Heart right ventricle (tissue), 16 donors: ENCODE results near the gene DPY19L1. TPM values are rescaled to one million over a fixed set of nuclear protein-coding genes. Genes with fewer than 3 reads are reported as not detected.
"Not testable (repeated sequence)": the region's sequence is repeated elsewhere in the genome, so short reads cannot be mapped to it uniquely, and the experiment has no call there.

Source experiments
- ATAC-seq, 8 donors: fragments of 200-7000 bp; cut with Tn5 transposase; one replicate each; pipeline ENCODE4 v1.9.1; 2020; ENCODE audit warnings: mild to moderate bottlenecking in 8 of 8, moderate library complexity in 8 of 8, moderate number of reproducible peaks in 1 of 8
- DNase-seq, 2 donors: peaks; one replicate each; pipeline ENCODE4 v3.0.0-alpha.2; 2020
- H3K27ac ChIP-seq, 10 donors: fragments of 200-600 bp; sonication (generic) in 2 of 10; one replicate each; pipeline versions ENCODE4 v1.5.0 to v1.8.0; 2020 to 2022; ENCODE audit warnings: mild to moderate bottlenecking in 3 of 10
- H3K27me3 ChIP-seq, 7 donors: fragments of 200-600 bp; one replicate each; pipeline ENCODE4 v1.8.0; 2021 to 2022; ENCODE audit warnings: mild to moderate bottlenecking in 2 of 7
- H3K36me3 ChIP-seq, 9 donors: fragments of 200-600 bp; sonication (generic) in 1 of 9; one replicate each; pipeline versions ENCODE4 v1.5.0 to v1.8.0; 2020 to 2022; ENCODE audit warnings: mild to moderate bottlenecking in 2 of 9
- H3K4me1 ChIP-seq, 9 donors: fragments of 200-600 bp; sonication (generic) in 1 of 9; one replicate each; pipeline versions ENCODE4 v1.5.0 to v1.8.0; 2020 to 2022; ENCODE audit warnings: mild to moderate bottlenecking in 4 of 9
- H3K4me3 ChIP-seq, 10 donors: fragments of 200-600 bp; sonication (generic) in 2 of 10; one replicate each; pipeline versions ENCODE4 v1.5.0 to v1.8.0; 2020 to 2022; ENCODE audit warnings: mild to moderate bottlenecking in 7 of 10, moderate library complexity in 2 of 10
- H3K9me3 ChIP-seq, 11 donors: fragments of 200-600 bp in 10 of 11; sonication (generic) in 2 of 11; one replicate each; pipeline versions ENCODE4 v1.5.0 to v1.8.0; 2013 to 2022; ENCODE audit warnings: mild to moderate bottlenecking in 2 of 11, control low read depth in 1 of 11, moderate library complexity in 1 of 11
- CTCF ChIP-seq, 9 donors: fragments of 200-600 bp; sonication (generic) in 2 of 9; IDR thresholded peaks; one replicate each; pipeline versions ENCODE4 v1.5.0 to v1.8.0; 2021 to 2022; ENCODE audit warnings: antibody characterized with exemption in 9 of 9, mild to moderate bottlenecking in 5 of 9, moderate library complexity in 1 of 9
- WGBS, 2 donors: extraction: QIAGEN DNeasy Blood & Tissue Kit; methylation state at CpG; one replicate each; pipeline ENCODE4 v1.1.7; 2013; ENCODE audit warnings: inconsistent platforms in 1 of 2; 5-methylcytosine and 5-hydroxymethylcytosine counted together
- intact Hi-C, 10 donors: fragments of 100-400 bp; cut with DNase I; formaldehyde crosslinking; loops; one replicate each; pipeline versions ENCODE4 v1.11.1 to v1.14.2; 2022
- polyA plus RNA-seq, 2 donors: library from polyadenylated mRNA; stranded (reverse); fragments of 200-250 nt; gene quantifications; one replicate each; pipeline ENCODE4 v1.2.3, GENCODE V29; 2013
- total RNA-seq, 10 donors: library from RNA; stranded (reverse); fragmentation: NEBNext Ultra II Directional in 3 of 10; extraction: Animal tissue kit (Norgen Biotek cat#: 25700) in 3 of 10; gene quantifications; one replicate each; pipeline versions ENCODE4 v1.2.1 to v1.2.4, GENCODE V29; 2021 to 2023
- donor health status: Arrhythmogenic right ventricular cardiomyopathy.
- donor health status: ischemic (EF 13 %, LVEDD 7.1; RV severe dilation, severe dysfunction).
- donor health status: healthy with polysubstance abuse.
- donor health status: DM: no; HTN: yes; CAD: no.
- donor health status: DM: no; HTN: no; CAD: no.
- donor health status: ischemic (EF 25% LVEDD 6.9; RV normal size, moderate dysfunction).
- donor health status: ischemic (EF 25% LVEDD 5.7; RV mildly dilated, moderate dysfunction).
- donor health status: healthy.
- donor health status: DM: yes; HTN: yes; CAD: no.
- donor health status: Ischemic cardiomyopathy.
- donor health status: ischemic (EF 35%, LVEDD 5.7; RV mildly dilated, moderate dysfunction).
- donor health status: nonischemic (EF 11% LVEDD 7.7; RV severe dilation, severe dysfunction).
- donor health status: DM: yes; HTN: yes; CAD: no.
- donor health status: PGD.
- donor health status: ischemic (EF 29% LVEDD 5.4; RV normal size, mild dysfunction).
- donor health status: nonischemic (EF 23%, LVEDD 6.1; RV moderate dilation, normal function).

Gene DPY19L1
- total and polyA plus RNA-seq, 12 donors, result 8.9 to 28.0 (median 22.2) TPM

DNA sequence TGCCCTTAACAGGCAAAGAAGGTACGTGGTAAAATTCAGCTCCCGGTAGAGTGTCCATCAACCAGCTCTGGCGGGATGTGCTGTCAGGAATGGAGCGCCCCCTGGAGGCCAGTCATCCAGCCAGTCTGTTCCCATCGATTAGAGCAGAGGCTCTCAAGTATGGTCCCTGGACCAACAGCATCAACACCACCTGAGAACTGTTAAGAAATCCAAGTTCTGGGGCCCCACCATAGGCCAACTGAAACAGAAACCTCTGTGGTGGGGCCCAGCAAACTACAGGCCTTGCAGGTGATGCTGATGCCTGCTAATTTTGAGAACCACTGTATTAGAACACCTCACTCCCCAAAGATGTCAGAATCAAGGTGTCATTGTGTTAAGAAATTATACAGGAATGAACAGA lies 109.2 kb downstream of the DPY19L1 start:
- ATAC-seq (no peak), DNase-seq (peak in 1 of 2 donors; percentile 49)
- Histone ChIP-seq H3K36me3 (peaks cover 0 to 34% (median 0%) of the 10 kb centered on the region in 9 donors), H3K4me1 (no peaks in the 10 kb centered on the region), H3K27me3 (no peaks in the 10 kb centered on the region), H3K9me3 (peaks cover 0 to 16% (median 8%) of the 10 kb centered on the region in 11 donors), H3K4me3 (no peak overlapping the region), H3K27ac (no peak overlapping the region)
- intact Hi-C loops, result no loop called here
- TF ChIP-seq CTCF (IDR thresholded peaks at IDR 0.05), result peak in 8 of 9 donors; percentile 12 to 53 (median 47)
- WGBS, 2 donors, result 50 to 56% methylated on average over 5 of the region's 5 CpGs

DNA sequence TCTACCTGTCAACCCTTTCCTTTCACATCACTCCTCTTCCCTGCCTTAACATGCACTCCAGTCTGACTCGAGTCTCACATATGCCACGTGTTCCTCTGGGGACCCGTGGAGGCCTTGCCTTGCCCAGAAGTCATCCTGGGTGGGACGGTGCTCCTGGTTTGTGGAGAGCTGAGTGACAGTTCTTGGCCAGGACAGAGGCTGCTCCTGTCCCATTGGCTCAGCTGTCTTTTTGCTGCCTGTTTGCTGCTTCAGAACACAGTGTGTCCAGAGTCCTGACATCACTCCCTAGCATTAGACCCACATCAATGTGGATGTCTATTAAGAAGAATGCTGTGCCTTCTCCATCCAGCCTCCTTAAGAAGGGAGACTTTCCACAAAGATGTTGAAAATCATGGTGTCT lies 116.8 kb downstream of the DPY19L1 start:
- intact Hi-C loops, H3K36me3 ChIP-seq, H3K4me1 ChIP-seq, H3K27me3 ChIP-seq, H3K4me3 ChIP-seq, H3K27ac ChIP-seq, ATAC-seq, DNase-seq: not testable (repeated sequence)
- peaks cover 0 to 28% (median 17%) of the 10 kb centered on the region in 11 donors for H3K9me3 ChIP-seq
- 90 to 92% methylated on average over 3 to 4 of the region's 4 CpGs for WGBS, 2 donors

- H3K27ac ChIP-seq, intact Hi-C loops, H3K36me3 ChIP-seq, H3K4me3 ChIP-seq, H3K27me3 ChIP-seq, H3K4me1 ChIP-seq, DNase-seq: not testable (repeated sequence)
- peaks cover 0 to 24% (median 13%) of the 10 kb centered on the region in 11 donors for H3K9me3 ChIP-seq
- peak in 4 of 8 donors; percentile 37 to 57 (median 40) for ATAC-seq
- WGBS, 2 donors, result 69 to 74% methylated on average over 2 of the region's 2 CpGs
Observed at GRCh38 chr7:34919038-34919437, 118.2 kb downstream of the DPY19L1 start.

- H3K4me1 ChIP-seq, intact Hi-C loops, H3K27me3 ChIP-seq, DNase-seq, H3K36me3 ChIP-seq, H3K4me3 ChIP-seq, H3K27ac ChIP-seq: not testable (repeated sequence)
- ATAC-seq, result peak in 2 of 8 donors; percentile 24 to 35
- peaks cover 0 to 17% (median 10%) of the 10 kb centered on the region in 11 donors for H3K9me3 ChIP-seq
- WGBS, 2 donors, result 38 to 68% methylated on average over 4 to 5 of the region's 6 CpGs
Observed at GRCh38 chr7:34918198-34918861, 119.0 kb downstream of the DPY19L1 start.

DNA sequence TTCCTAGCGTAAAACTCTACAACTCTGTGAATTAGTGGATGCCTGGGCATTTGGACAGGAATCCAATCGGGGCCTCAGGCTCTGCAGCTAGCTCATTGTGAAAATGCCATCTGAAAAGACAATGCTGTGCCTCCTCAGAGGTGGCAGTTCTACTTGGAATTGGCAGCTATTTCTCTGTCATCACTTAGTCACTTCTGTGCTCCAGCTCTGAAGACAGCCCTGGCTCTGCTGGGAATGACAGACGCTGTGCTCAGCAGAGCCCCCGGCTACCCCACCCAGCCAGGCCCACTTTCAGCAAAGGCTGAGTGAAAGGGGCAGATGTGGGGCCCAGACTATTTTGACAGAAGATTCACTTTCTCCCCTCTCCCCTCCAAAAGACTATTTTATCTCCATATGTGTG lies 119.8 kb downstream of the DPY19L1 start:
- H3K36me3 ChIP-seq, DNase-seq, H3K27ac ChIP-seq, H3K27me3 ChIP-seq, H3K4me1 ChIP-seq, intact Hi-C loops, H3K4me3 ChIP-seq: not testable (repeated sequence)
- 41 to 56% methylated on average over 4 of the region's 4 CpGs for WGBS, 2 donors
- H3K9me3 ChIP-seq, result peaks cover 0 to 17% (median 7%) of the 10 kb centered on the region in 11 donors
- ATAC-seq, result peak in 5 of 8 donors; percentile 53 to 80 (median 63)

GRCh38 chr7:34916267-34916666 lies 121.0 kb downstream of the DPY19L1 start:
- Histone ChIP-seq H3K9me3 (peaks cover 0 to 17% (median 7%) of the 10 kb centered on the region in 11 donors), H3K27me3 (no peaks in the 10 kb centered on the region), H3K4me1 (peaks cover 0 to 4% (median 0%) of the 10 kb centered on the region in 9 donors), H3K27ac (no peak overlapping the region), H3K4me3 (no peak overlapping the region), H3K36me3 (no peaks in the 10 kb centered on the region)
- intact Hi-C loops, result no loop called here
- no peak for ATAC-seq
- TF ChIP-seq CTCF (IDR thresholded peaks at IDR 0.05), result no peak
- DNase-seq, result no peak
- 94 to 95% methylated on average over 2 of the region's 2 CpGs for WGBS, 2 donors
